ENCODE measurements around the gene PACS2. TPM values are rescaled to one million over a fixed set of nuclear protein-coding genes. Genes with fewer than 3 reads are reported as not detected.

PACS2 gene
- polyA plus RNA-seq, 3 donors, result 57.6 to 96.7 (median 86.0) TPM

GRCh38 chr14:105422695-105423487, 108.3 kb downstream of the PACS2 start:
- DNase-seq (ENCODE audit: extremely low read depth in 1 of 11, low read depth in 9 of 11, low spot score in 4 of 11), result no peak

DNA sequence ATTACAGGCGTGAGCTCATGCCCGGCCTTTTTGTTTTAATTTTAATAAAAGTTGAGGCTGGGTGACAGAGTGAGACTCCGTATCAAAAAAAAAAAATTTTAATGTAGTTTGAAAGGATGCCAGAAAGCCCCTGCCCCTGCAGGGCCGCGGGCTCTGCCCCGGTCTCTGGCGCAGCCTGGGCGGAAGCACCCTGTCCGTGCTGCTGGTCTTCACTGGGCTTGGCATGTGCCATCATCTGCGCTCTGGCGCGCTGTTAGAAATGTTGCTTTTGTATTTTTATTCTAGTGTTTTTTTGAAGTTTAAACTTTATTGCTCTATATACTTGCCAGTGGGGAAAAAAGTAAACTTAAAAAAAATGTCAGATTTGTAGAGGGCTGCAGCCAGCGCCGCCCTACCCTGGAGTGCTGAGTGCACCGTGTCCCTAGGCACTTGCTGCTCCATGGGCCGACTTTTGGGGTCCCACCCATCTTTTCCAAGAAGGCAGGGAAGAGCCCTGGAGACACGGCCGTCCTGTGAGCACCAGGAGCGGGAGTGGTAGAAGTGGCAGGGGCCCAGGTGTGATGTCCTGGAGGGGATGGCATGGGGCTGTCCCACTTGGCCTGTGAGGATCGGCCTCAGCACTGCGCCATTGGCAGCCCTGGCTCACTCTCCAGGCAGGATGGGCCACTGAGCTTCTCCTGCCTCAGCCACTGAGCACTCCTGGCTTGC, 109.1 kb downstream of the PACS2 start:
- DNase-seq (ENCODE audit: extremely low read depth in 1 of 11, low read depth in 9 of 11, low spot score in 4 of 11), result no peak

- DNase-seq (ENCODE audit: extremely low read depth in 1 of 11, low read depth in 9 of 11, low spot score in 4 of 11), result no peak
Observed at GRCh38 chr14:105424861-105425260, 110.3 kb downstream of the PACS2 start.

DNA sequence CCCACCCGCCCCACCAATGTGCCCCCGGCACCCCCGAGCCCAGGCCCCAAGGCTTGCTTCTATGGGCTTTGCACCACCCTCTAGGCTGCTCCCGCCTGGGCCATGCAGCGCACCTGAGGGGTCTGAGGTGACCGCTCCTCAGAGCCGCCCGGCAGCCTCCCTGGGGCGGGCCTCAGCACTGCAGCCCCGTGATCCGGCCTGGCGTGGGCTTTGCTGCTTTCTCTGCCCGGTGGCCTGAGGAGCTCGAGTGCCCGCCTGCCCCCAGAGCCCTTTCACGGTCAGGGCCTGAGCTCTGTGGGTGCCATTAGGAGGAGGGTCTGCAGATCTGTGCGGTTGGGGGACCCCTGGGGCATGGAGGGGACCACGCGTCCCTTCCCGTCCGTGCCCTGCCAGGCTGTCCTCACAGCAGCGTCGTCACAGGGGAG, 111.3 kb downstream of the PACS2 start:
- no peak for DNase-seq (ENCODE audit: extremely low read depth in 1 of 11, low read depth in 9 of 11, low spot score in 4 of 11)

DNA sequence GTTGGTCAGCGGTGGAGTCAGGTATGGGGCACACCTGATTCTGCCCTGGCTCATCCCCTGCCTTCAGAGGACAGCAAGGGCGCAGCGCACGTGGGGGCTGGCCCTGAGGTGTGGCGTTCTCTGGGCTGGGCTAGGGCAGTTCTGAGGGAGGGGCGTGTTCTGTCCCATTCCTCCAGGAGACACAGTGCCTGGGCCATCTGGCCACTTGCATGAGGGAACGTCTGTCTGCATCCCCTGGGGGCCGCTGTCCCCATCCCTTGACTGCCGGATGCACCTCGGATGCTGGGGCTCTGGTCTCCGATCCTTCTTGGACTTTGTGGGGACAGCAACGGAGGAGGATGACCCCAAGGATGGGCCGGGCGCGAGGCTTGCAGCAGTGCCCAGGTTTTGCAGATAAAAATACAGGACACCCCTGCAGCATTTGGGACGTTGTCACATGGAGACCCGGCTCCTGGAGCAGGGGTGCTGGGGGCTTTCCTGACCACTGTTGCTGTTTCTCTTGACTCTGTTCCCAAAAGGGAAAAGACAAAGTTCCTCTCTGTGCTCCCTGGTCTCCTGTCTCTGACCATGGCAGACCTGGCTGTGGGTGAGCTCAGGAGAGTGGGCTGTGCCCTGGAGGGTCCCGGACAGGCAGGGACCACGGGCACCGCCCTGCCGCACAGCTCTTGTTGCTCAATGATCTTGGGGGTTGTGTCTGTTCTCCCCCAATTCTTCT, 112.0 kb downstream of the PACS2 start:
- no peak for DNase-seq (ENCODE audit: extremely low read depth in 1 of 11, low read depth in 9 of 11, low spot score in 4 of 11)

DNA sequence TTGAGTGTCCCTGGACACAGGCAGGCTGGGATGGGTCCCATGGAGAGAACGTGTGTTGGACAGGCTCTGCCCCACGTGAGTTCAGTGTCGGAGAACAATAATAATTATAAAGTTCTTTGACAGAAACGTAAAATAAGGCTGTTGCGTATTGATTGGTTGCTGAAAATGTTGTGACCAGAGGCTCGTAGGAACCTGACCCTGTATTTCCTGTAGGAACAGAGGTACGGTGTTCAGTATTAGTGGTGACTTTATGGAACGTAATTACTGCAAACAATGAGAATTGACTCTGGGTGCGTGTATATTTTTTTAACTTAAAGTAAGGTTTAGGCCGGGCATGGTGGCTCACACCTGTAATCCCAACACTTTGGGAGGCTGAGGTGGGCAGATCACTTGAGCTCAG, 112.9 kb downstream of the PACS2 start:
- no peak for DNase-seq (ENCODE audit: extremely low read depth in 1 of 11, low read depth in 9 of 11, low spot score in 4 of 11)

GRCh38 chr14:105427936-105428485, 113.5 kb downstream of the PACS2 start:
- DNase-seq (ENCODE audit: extremely low read depth in 1 of 11, low read depth in 9 of 11, low spot score in 4 of 11), result no peak

- no peak for DNase-seq (ENCODE audit: extremely low read depth in 1 of 11, low read depth in 9 of 11, low spot score in 4 of 11)
Observed at GRCh38 chr14:105430042-105430441, 115.5 kb downstream of the PACS2 start.

GRCh38 chr14:105430565-105430964, 116.0 kb downstream of the PACS2 start:
- no peak for DNase-seq (ENCODE audit: extremely low read depth in 1 of 11, low read depth in 9 of 11, low spot score in 4 of 11)

DNA sequence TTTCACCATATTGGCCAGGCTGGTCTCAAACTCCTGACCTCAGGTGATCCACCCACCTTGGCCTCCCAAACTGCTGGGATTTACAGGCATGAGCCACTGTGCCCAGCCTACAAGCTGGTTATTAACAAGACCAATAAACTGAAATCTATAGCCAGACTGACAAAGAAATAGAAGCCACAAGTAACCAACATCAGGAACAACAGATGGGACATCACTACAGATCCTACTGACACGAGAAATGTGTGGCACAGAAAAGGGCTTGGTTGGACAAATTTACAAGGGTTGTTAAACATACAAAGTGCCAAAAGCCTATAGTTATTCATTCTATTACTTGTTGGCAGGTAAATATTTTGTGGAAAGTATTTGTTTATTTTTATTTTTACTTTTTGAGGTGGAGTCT, 116.7 kb downstream of the PACS2 start:
- no peak for DNase-seq (ENCODE audit: extremely low read depth in 1 of 11, low read depth in 9 of 11, low spot score in 4 of 11)

GRCh38 chr14:105432657-105433056, 118.1 kb downstream of the PACS2 start:
- no peak for DNase-seq (ENCODE audit: extremely low read depth in 1 of 11, low read depth in 9 of 11, low spot score in 4 of 11)

DNA sequence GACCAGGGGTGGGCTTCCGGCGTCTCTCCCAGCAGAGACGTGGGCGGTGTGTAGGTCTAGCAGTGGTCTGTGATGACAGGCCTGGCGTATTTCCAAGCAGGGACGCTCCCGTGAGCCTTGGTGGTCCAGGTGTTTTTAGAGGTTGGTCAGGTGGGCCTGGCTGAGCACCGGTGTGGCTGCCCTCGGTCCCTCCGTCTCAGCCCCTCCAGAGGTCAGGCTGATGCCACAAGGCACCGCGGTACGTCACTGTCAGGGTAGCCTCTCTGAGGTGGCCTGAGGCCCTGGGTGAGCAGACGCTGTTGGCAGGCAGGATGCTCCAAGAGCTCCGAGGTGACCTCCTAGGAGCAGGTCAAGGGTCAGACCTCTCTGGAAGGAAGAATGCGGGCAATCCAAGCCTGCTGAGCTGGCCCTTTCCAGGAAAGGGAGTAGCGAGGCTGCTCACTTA, 118.6 kb downstream of the PACS2 start:
- no peak for DNase-seq (ENCODE audit: extremely low read depth in 1 of 11, low read depth in 9 of 11, low spot score in 4 of 11)

DNA sequence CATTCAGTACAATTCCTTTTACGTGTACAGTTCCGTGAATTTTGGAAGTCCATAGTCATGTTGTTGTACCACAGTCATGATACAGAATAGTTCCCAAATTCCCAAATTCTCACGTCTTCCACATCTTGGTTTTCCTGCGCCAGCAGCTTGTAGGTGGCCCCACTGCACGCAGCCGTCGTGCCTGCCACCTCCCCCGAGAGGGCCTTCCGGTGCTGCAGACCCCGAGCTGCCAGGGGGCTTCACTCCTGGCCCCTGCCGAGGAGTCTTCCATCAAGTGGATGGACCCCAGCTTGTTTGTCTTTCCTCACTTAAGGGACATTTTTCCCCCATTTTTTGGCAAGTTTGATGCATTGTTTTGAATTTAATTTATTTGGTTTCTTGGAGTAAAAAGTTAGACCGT, 121.9 kb downstream of the PACS2 start:
- no peak for DNase-seq (ENCODE audit: extremely low read depth in 1 of 11, low read depth in 9 of 11, low spot score in 4 of 11)

DNA sequence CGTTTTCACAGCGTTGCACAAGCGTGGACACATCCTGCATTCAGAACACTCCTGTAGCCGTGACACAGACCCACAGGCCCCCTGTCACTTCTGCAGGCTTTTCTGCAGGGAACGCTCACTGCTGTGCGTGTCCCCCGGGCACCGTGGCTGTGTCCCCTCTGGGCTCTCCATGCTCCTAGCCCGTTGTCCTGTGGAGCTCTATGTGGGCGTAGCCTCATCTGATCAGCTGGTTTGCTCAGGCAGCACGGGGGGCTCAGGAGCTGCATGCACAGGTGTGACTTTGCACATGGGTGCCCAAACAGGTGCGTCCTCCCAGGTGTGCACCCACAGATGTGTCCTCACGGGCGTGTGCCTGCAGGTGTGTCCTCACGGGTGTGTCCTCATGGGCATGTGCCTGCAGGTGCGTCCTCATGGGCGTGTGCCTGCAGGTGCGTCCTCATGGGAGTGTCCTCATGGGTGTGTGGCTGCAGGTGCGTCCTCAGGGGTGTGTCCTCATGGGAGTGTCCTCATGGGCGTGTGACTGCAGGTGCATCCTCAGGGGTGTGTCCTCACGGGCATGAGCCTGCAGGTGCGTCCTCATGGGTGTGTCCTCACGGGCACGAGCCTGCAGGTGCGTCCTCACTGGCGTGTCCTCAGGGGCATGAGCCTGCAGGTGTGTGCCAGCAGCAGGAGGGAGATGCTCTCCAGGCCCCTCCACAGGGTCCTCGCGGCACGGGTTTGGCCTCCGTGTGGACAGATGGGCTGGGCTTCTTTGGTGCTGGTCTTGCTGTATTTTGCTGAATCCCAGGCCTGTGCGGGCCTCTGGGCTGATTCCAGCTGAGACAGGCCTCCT, 122.6 kb downstream of the PACS2 start:
- DNase-seq (ENCODE audit: extremely low read depth in 1 of 11, low read depth in 9 of 11, low spot score in 4 of 11), result no peak

- no peak for DNase-seq (ENCODE audit: extremely low read depth in 1 of 11, low read depth in 9 of 11, low spot score in 4 of 11)
Observed at GRCh38 chr14:105437723-105438500, 123.4 kb downstream of the PACS2 start.

GRCh38 chr14:105439179-105439578, 124.6 kb downstream of the PACS2 start:
- DNase-seq (ENCODE audit: extremely low read depth in 1 of 11, low read depth in 9 of 11, low spot score in 4 of 11), result no peak

DNA sequence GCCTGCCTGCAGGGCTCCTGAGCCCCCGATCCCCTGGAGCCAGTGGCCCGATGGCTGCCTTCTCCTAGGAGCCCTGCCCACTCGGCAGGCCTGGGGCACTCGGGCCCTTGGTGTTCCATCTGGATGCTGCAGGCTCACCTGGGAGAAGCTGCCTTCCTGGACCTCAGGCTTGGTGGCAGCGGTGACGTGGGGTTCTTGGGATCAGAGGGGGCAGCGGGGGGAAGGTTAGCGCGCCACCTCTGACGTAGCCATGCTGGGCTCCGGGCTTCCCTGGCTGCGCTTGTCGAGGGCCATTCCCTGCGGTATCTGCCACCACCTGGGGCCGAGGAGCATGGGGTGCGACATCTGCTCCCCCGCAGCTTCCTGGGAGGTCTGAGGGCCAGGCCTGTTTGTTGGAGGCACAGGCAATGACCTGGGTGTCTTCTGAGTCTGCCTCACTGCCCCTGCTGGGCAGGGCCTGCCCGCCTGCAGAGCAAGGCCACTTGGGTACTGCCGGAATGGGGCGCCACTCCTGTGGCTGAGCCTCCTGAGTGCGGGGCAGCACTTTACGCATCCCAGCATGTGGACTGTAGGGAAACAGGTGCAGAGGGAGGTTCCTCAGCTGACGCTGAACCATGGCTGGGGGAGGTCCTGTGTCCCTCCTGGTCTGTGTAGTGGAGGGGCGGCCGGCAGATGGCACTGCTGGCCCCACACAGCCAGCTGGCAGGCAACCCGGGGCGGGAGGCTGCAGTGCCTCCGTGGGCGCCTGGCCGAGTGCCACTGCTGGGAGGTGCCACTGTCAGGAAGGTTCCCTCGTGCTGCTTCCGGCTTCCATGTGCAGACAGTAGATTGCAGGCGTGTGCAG, 125.4 kb downstream of the PACS2 start:
- no peak for DNase-seq (ENCODE audit: extremely low read depth in 1 of 11, low read depth in 9 of 11, low spot score in 4 of 11)

All from renal cortex interstitium (tissue), 11 donors.